Measurements from ENCODE around the gene CRISPLD2. TPM values are rescaled to one million over a fixed set of nuclear protein-coding genes. Genes with fewer than 3 reads are reported as not detected.

Gene CRISPLD2
- total RNA-seq, 4 donors from 2014 or later = 54.9 to 109 (median 63.4) TPM

DNA sequence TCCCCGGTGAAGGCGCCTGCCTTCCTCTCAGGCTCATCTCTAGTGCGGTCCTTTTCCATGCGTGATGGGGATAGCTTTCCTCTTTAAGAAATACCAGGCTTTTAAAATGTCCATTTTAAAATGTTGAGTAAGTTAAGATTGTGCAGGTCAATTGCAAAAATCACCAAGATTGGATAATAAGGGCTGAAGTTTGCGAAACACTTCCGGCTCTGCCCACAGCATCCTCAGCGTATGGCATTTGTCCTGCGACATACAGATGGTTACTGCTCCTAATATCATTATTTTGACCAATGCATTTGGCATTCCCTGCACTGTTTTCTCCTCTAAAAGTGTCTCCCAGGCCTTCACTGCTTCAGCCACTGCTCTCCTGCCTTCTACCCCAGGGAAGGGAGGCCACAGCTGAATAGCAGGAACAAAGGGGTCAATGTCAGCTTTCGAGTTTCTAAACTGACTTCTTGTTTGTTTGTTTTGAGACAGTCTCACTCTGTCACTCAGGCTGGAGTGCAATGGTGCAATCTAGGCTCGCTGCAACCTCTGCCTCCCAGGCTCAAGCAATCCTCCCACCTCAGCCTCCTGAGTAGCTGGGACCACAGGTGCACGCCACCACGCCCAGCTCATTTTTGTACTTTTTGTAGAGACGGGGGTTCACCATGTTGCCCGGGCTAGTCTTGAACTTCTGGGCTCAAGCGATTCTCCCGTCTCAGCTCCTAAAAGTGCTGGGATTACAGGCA, 91.9 kb downstream of the CRISPLD2 start:
- H3K27me3 ChIP-seq = peaks cover 4% of the 10 kb centered on the region
- peaks cover 31% of the 10 kb centered on the region for H3K4me1 ChIP-seq
- no peak for TF ChIP-seq EP300 (IDR thresholded peaks at IDR 0.05)
- TF ChIP-seq, protein P1, sequence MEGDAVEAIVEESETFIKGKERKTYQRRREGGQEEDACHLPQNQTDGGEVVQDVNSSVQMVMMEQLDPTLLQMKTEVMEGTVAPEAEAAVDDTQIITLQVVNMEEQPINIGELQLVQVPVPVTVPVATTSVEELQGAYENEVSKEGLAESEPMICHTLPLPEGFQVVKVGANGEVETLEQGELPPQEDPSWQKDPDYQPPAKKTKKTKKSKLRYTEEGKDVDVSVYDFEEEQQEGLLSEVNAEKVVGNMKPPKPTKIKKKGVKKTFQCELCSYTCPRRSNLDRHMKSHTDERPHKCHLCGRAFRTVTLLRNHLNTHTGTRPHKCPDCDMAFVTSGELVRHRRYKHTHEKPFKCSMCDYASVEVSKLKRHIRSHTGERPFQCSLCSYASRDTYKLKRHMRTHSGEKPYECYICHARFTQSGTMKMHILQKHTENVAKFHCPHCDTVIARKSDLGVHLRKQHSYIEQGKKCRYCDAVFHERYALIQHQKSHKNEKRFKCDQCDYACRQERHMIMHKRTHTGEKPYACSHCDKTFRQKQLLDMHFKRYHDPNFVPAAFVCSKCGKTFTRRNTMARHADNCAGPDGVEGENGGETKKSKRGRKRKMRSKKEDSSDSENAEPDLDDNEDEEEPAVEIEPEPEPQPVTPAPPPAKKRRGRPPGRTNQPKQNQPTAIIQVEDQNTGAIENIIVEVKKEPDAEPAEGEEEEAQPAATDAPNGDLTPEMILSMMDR (IDR thresholded peaks at IDR 0.05) = no peak
- TF ChIP-seq POLR2AphosphoS5 (IDR thresholded peaks at IDR 0.05) = no peak
- no peak for TF ChIP-seq POLR2A (IDR thresholded peaks at IDR 0.05)
- no peak overlapping the region for H3K27ac ChIP-seq
- DNase-seq (ENCODE audit: low spot score in 2 of 2) = no peak
- 88% methylated on average over 16 of the region's 16 CpGs for WGBS
- H3K36me3 ChIP-seq = no peaks in the 10 kb centered on the region
- no peak overlapping the region for H3K4me3 ChIP-seq
- no peaks in the 10 kb centered on the region for H3K9me3 ChIP-seq

DNA sequence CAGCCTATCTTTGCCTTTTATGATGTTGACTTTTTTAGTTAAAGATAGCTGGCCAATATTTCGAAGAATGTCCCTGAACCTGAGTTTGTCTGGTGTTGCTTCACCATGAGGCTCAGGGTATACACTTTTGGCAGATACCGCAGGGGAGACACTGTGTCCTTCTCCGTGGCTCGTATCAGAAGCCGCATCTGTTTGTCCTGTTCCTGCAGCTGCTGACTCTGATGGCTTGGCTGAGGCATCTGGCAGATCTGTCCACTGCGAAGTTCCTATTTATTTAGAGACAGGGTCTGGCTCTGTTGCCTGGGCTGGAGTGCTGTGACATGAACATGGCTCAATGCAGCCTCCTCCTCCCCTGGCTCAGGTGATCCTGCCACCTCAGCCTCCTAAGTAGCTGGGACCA, 93.5 kb downstream of the CRISPLD2 start:
- Histone ChIP-seq H3K9me3 (no peaks in the 10 kb centered on the region), H3K36me3 (no peaks in the 10 kb centered on the region), H3K4me3 (no peak overlapping the region), H3K27me3 (peaks cover 9% of the 10 kb centered on the region), H3K27ac (peak overlapping the region; percentile 34), H3K4me1 (peaks cover 37% of the 10 kb centered on the region)
- 64% methylated on average over 4 of the region's 6 CpGs for WGBS
- TF ChIP-seq POLR2AphosphoS5 (IDR thresholded peaks at IDR 0.05) = peak in 2 of 3 donors; percentile 37 to 74
- TF ChIP-seq, protein P1 (IDR thresholded peaks at IDR 0.05) = no peak
- TF ChIP-seq POLR2A (IDR thresholded peaks at IDR 0.05) = no peak
- DNase-seq (ENCODE audit: low spot score in 2 of 2) = no peak

DNA sequence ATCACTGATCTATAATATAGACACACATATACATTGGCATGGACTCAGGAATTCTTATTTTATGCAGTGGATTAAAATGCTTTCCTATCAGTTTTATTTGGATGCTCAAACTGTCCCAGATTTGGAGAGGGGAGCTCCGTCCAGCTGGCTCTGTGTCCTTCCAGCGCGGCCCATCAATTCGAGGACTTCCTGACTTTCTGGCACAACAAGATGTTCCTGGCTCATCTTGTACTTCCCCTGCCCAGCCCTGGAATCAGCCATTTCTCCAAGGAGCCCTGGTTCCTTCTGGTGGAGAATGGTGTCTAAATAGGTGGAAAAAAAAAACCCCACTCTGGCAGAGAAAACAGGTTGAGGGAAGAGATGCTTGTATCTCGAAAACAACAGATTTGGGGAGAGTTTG, 94.5 kb downstream of the CRISPLD2 start:
- no peak overlapping the region for H3K4me3 ChIP-seq
- H3K36me3 ChIP-seq = no peaks in the 10 kb centered on the region
- TF ChIP-seq POLR2AphosphoS5 (IDR thresholded peaks at IDR 0.05) (no peak), POLR2A (IDR thresholded peaks at IDR 0.05) (no peak), EP300 (IDR thresholded peaks at IDR 0.05) (no peak)
- TF ChIP-seq, protein P1 (IDR thresholded peaks at IDR 0.05) = no peak
- peaks cover 37% of the 10 kb centered on the region for H3K4me1 ChIP-seq
- WGBS = 41% methylated on average over 5 of the region's 5 CpGs
- H3K27me3 ChIP-seq = peaks cover 9% of the 10 kb centered on the region
- DNase-seq (ENCODE audit: low spot score in 2 of 2) = no peak
- no peaks in the 10 kb centered on the region for H3K9me3 ChIP-seq
- H3K27ac ChIP-seq = no peak overlapping the region

DNA sequence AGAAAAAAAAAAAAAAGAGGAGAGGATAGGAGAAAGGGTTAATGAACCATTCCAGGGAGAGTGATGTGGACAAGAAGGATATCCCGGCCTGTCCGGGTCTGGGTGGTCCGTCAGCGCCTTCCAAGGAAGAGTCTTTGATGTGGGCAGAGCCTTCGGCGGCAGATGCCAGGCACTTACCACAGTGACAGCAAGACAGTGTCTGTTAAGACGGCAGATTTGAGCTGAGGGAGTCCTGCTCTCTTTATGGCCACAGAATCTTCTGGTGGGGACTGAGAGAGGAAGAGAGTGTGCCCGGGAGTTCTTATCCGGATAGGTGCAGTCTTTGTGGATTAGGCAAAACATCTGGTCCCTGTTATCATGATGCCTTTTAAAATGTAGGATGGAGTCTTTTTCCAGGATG, 96.4 kb downstream of the CRISPLD2 start:
- Histone ChIP-seq H3K4me1 (peaks cover 42% of the 10 kb centered on the region), H3K36me3 (no peaks in the 10 kb centered on the region), H3K9me3 (no peaks in the 10 kb centered on the region), H3K27me3 (peaks cover 9% of the 10 kb centered on the region), H3K4me3 (no peak overlapping the region), H3K27ac (no peak overlapping the region)
- TF ChIP-seq POLR2AphosphoS5 (IDR thresholded peaks at IDR 0.05) (no peak), EP300 (IDR thresholded peaks at IDR 0.05) (no peak), POLR2A (IDR thresholded peaks at IDR 0.05) (no peak)
- TF ChIP-seq, protein P1 (IDR thresholded peaks at IDR 0.05) = no peak
- no peak for DNase-seq (ENCODE audit: low spot score in 2 of 2)
- WGBS = 62% methylated on average over 9 of the region's 9 CpGs

DNA sequence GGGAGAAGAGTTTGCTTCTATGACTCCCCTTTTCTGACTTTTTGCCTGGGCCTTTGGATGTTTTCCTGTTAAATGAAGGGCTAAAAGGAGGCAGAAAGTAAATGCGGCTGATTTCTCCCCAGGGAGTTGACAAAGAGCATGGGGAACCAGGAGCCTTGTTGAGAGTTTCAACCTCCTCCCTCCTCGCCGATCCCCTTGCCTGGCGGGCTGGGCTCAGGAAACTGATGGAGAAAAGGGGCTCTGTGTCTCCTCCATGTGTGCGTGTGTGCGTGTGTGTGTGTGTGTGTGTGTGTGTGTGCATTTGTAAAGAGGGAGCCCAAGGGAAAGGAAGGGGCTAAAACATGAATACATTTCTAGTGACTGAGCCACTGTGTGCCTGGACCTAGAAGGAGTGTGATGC, 97.1 kb downstream of the CRISPLD2 start:
- 73% methylated on average over 6 of the region's 6 CpGs for WGBS
- Histone ChIP-seq H3K27ac (no peak overlapping the region), H3K27me3 (peaks cover 9% of the 10 kb centered on the region), H3K9me3 (no peaks in the 10 kb centered on the region), H3K4me1 (peaks cover 42% of the 10 kb centered on the region), H3K4me3 (no peak overlapping the region), H3K36me3 (no peaks in the 10 kb centered on the region)
- TF ChIP-seq POLR2AphosphoS5 (IDR thresholded peaks at IDR 0.05) = no peak
- no peak for TF ChIP-seq EP300 (IDR thresholded peaks at IDR 0.05)
- TF ChIP-seq, protein P1 (IDR thresholded peaks at IDR 0.05) = no peak
- TF ChIP-seq POLR2A (IDR thresholded peaks at IDR 0.05) = no peak
- DNase-seq (ENCODE audit: low spot score in 2 of 2) = no peak

All from suprapubic skin (tissue), 4 donors.